Measurements from ENCODE around the gene CUL3. TPM values are rescaled to one million over a fixed set of nuclear protein-coding genes. Genes with fewer than 3 reads are reported as not detected.

CUL3 gene
- total RNA-seq, 1 donor from 2014 or later, result 94.8 TPM

DNA sequence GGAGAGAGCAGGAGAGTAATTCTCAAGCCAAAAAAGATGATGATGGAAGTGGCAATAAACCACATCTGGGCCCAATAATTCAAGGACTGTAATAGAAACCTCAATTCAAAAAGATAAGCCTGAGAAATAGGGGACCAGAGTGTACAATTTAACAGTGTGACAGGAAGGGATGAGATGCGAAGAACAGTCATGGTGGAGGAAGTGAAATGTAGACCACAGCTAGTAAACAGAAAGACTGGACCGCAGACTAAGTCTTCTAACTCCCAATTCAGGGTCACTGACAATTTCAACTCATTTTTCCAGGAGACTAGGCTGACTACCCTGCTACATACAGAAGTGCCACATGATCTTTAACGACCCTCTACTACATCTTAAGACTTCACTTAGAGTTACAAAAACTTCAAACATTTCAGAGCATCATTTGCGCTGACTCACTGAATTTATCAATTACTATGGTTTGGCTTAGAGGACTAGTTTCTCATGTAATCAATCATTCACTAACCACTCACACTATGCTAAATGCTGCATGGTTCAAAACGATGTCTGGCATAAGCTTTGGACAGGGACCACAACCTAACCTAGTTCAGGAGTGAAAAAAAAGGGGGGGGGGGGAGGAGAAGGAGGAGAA, 9.0 kb downstream of the CUL3 start:
- H3K9me3 Mint-ChIP-seq, result no peaks in the 10 kb centered on the region
- H3K4me1 Mint-ChIP-seq, result peaks cover 58% of the 10 kb centered on the region
- no peaks in the 10 kb centered on the region for H3K36me3 Mint-ChIP-seq
- DNase-seq (ENCODE audit: low spot score in 2 of 2, unreplicated experiment in 2 of 2), result no peak
- H3K27ac Mint-ChIP-seq, result peak overlapping the region; percentile 3
- H3K27me3 Mint-ChIP-seq (ENCODE audit: low read depth), result no peaks in the 10 kb centered on the region
- H3K4me3 Mint-ChIP-seq, result no peak overlapping the region
- TF ChIP-seq CTCF (IDR thresholded peaks at IDR 0.05; ENCODE audit: unreplicated experiment), result no peak

DNA sequence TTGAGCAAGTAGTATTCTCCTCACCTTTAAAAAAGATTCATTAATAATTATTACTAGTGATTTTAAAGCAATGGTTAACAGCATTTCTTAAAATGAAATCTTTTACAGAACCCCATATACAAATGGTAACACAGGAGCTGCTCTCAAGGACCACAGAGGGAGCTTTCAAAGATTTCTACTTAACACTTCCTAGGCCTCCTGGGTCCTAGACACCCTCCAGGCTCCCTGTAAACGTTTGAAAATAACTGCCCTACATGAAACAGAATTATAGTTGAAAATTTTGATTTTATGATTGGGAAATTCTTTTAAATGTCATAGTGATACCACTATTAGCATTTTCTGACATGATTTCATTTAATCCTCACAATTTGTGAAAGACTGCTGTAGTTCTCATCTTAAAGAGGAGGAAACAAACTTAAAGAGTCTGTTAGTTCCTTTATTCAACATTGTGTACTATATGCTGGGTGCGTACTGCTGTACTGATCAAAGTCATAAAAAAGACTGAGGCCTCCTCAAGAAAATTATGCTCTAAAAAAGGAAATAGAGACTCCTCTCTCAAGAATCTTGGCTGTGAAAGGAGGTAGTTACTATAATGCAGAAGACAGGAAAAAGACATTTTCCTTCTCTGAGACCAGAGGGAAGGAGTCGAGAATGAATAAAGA, 10.6 kb downstream of the CUL3 start:
- TF ChIP-seq CTCF (IDR thresholded peaks at IDR 0.05; ENCODE audit: unreplicated experiment), result no peak
- Mint-ChIP-seq H3K4me1 (peaks cover 62% of the 10 kb centered on the region), H3K4me3 (no peak overlapping the region), H3K27me3 (ENCODE audit: low read depth) (no peaks in the 10 kb centered on the region), H3K36me3 (no peaks in the 10 kb centered on the region), H3K9me3 (no peaks in the 10 kb centered on the region), H3K27ac (peak overlapping the region; percentile 35)
- DNase-seq (ENCODE audit: low spot score in 2 of 2, unreplicated experiment in 2 of 2), result no peak

GRCh38 chr2:224573724-224574123, 11.4 kb downstream of the CUL3 start:
- peak overlapping the region; percentile 51 for H3K27ac Mint-ChIP-seq
- H3K27me3 Mint-ChIP-seq (ENCODE audit: low read depth), result no peaks in the 10 kb centered on the region
- no peak for DNase-seq (ENCODE audit: low spot score in 2 of 2, unreplicated experiment in 2 of 2)
- no peaks in the 10 kb centered on the region for H3K36me3 Mint-ChIP-seq
- no peak for TF ChIP-seq CTCF (IDR thresholded peaks at IDR 0.05; ENCODE audit: unreplicated experiment)
- H3K9me3 Mint-ChIP-seq, result no peaks in the 10 kb centered on the region
- peaks cover 62% of the 10 kb centered on the region for H3K4me1 Mint-ChIP-seq
- no peak overlapping the region for H3K4me3 Mint-ChIP-seq

DNA sequence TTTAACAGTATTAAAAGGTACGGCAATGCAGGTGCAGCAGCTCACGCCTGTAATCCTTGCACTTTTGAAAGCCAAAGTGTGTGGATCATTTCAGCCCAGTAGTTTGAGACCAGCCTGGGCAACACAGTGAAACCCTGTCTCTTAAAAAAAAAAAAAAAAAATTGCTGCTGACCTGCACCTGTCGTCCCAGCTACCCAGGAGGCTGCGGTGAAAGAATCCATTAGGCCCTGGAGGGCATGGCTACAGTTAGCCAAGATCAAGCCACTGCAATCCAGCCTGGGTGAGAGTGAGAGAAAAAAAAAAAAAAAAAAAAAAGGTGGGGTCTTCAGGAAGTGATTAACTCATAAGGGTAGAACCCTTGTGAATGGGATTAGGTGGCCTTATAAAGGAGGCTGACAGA, 12.8 kb downstream of the CUL3 start:
- Mint-ChIP-seq H3K27me3 (ENCODE audit: low read depth) (no peaks in the 10 kb centered on the region), H3K27ac (no peak overlapping the region), H3K36me3 (peaks cover 5% of the 10 kb centered on the region), H3K9me3 (peaks cover 6% of the 10 kb centered on the region), H3K4me1 (peaks cover 59% of the 10 kb centered on the region), H3K4me3 (no peak overlapping the region)
- no peak for DNase-seq (ENCODE audit: low spot score in 2 of 2, unreplicated experiment in 2 of 2)
- no peak for TF ChIP-seq CTCF (IDR thresholded peaks at IDR 0.05; ENCODE audit: unreplicated experiment)

DNA sequence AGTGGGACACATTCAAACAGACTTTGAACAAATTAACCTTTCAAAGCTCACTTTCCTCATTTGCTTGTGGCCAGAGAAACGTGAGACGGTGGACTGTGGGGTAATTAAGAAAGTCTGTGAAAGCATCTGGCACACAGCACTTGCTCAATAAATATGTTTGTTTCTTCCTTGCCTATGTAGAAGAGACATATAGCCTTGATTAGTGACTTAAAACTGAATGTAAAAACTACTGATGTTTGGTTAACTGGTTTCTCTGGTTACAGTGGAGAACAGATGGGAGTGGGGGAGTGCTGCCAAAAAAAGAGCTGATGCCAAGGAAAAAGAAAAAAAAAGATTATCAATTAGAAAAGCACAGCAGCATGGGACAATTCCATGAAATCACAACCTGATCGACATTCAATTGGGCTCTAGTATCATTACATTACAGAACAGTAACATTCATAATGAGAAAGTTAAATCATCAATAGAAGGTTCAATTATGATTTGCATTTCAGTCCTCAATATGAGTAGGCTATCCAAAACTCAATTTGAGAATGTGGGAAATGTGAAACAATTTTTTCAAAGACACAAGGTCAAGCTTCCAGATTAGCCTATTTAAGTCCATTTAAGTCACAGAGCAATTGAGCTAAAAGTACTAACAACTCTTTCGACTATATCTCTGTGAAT, 14.7 kb downstream of the CUL3 start:
- no peaks in the 10 kb centered on the region for H3K27me3 Mint-ChIP-seq (ENCODE audit: low read depth)
- H3K9me3 Mint-ChIP-seq, result peaks cover 19% of the 10 kb centered on the region
- no peak for TF ChIP-seq CTCF (IDR thresholded peaks at IDR 0.05; ENCODE audit: unreplicated experiment)
- H3K36me3 Mint-ChIP-seq, result peaks cover 20% of the 10 kb centered on the region
- no peak for DNase-seq (ENCODE audit: low spot score in 2 of 2, unreplicated experiment in 2 of 2)
- peak overlapping the region; percentile 26 for H3K27ac Mint-ChIP-seq
- peaks cover 49% of the 10 kb centered on the region for H3K4me1 Mint-ChIP-seq
- H3K4me3 Mint-ChIP-seq, result no peak overlapping the region

Measured in mesothelial cell of epicardium (in vitro differentiated cells).